ENCODE results near the gene SPSB3. TPM values are rescaled to one million over a fixed set of nuclear protein-coding genes. Genes with fewer than 3 reads are reported as not detected.

Gene SPSB3
- total and polyA plus RNA-seq, 2 of the 4 experiments (the other 2 are of a cell fraction), result 9.1 to 30.8 TPM

GRCh38 chr16:1727651-1728624, 54.4 kb downstream of the SPSB3 start:
- Histone ChIP-seq H2BK20ac (ENCODE audit: low read depth, low read length) (no peak overlapping the region), H3K9me3 (ENCODE audit: control insufficient read depth, insufficient read depth, low read length) (no peaks in the 10 kb centered on the region), H3K4ac (ENCODE audit: low read depth, low read length) (no peak overlapping the region), H2BK5ac (ENCODE audit: low read depth, low read length, poor library complexity, severe bottlenecking) (no peak overlapping the region), H3K27ac (ENCODE audit: insufficient read depth, low read length) (no peak overlapping the region), H3K27me3 (ENCODE audit: control insufficient read depth, insufficient read depth, low read length) (no peaks in the 10 kb centered on the region), H3K4me2 (ENCODE audit: low read depth, low read length) (no peak overlapping the region), H4K91ac (ENCODE audit: insufficient read depth, low read depth, low read length) (no peak overlapping the region), H4K20me1 (ENCODE audit: insufficient read depth, low read length) (peaks cover 38% of the 10 kb centered on the region), H3K56ac (ENCODE audit: extremely low read depth, insufficient read depth, low read length) (no peak overlapping the region), H3K18ac (ENCODE audit: low read depth, low read length) (no peak overlapping the region), H3K14ac (replicated peaks; ENCODE audit: low read depth, low read length) (no peak overlapping the region), H3K79me1 (ENCODE audit: low read depth in 1 of 2, low read length in 2 of 2) (peaks cover 20 to 53% of the 10 kb centered on the region in 2 experiments), H2AFZ (replicated peaks; ENCODE audit: low read length, poor library complexity) (no peak overlapping the region), H2AK9ac (replicated peaks; ENCODE audit: low read depth, low read length, poor library complexity) (no peak overlapping the region), H3K9me1 (ENCODE audit: insufficient read depth, low read length) (peaks cover 8% of the 10 kb centered on the region), H3K23ac (ENCODE audit: low read depth, low read length) (no peak overlapping the region), H3K4me3 (ENCODE audit: insufficient read depth, low read depth, low read length) (no peak overlapping the region), H2AK5ac (ENCODE audit: low read depth, low read length) (no peak overlapping the region), H3K9ac (ENCODE audit: low read depth, low read length) (no peak overlapping the region), H3K4me1 (ENCODE audit: control insufficient read depth, insufficient read depth, low read length) (peaks cover 4% of the 10 kb centered on the region), H2BK15ac (ENCODE audit: low read depth, low read length) (no peak overlapping the region), H4K8ac (ENCODE audit: low read depth in 2 of 2, low read length in 2 of 2) (no peak overlapping the region), H2BK120ac (ENCODE audit: low read depth, low read length) (no peak overlapping the region), H3K36me3 (ENCODE audit: control insufficient read depth, insufficient read depth, low read length) (peaks cover 53% of the 10 kb centered on the region), H4K5ac (ENCODE audit: low read depth, low read length) (no peak overlapping the region)
- TF ChIP-seq RAD21 (IDR thresholded peaks at IDR 0.05; ENCODE audit: low read length) (no peak), CEBPB (IDR thresholded peaks at IDR 0.05; ENCODE audit: low read depth, low read length) (no peak), POLR2A (IDR thresholded peaks at IDR 0.05; ENCODE audit: low read depth, low read length) (no peak), BHLHE40 (IDR thresholded peaks at IDR 0.05; ENCODE audit: low read depth, low read length) (no peak), CHD1 (IDR thresholded peaks at IDR 0.05; ENCODE audit: low read depth, low read length) (no peak), SMC3 (IDR thresholded peaks at IDR 0.05; ENCODE audit: low read depth, low read length) (no peak)
- dilution Hi-C loops (cut with HindIII; ENCODE audit: low sequenced_read_pairs, unreplicated experiment), result no loop called here
- intact Hi-C loops (cut with micrococcal nuclease), result no loop called here
- 96% methylated on average over 20 of the region's 37 CpGs; no CpG with 5 or more reads in 1 of the 2 experiments for WGBS, 2 experiments (ENCODE audit: extremely low coverage in 2 of 2, insufficient read length in 1 of 2)
- ChIA-PET POLR2A (ENCODE audit: unreplicated experiment) (no interaction called here), CTCF (interaction anchor here (0.7 kb wide), 1 partner anchor 12 kb away, joined by 4 read pairs; no protein-coding TSS in a partner anchor)
- in situ Hi-C loops (cut with MboI; ENCODE audit: low sequenced_read_pairs), result no loop called here
- no peak for DNase-seq
- BruUV-seq (replicated peaks), result no TSS peak
- no peak for ATAC-seq (ENCODE audit: low read depth)

Small RNA genes within 50 kb of the gene (microRNA-seq; reads per million reads assigned to microRNA genes)
- gene MIR3177 (ENCODE audit: insufficient read depth in 1 of 2, insufficient read length in 1 of 2, unreplicated experiment in 1 of 2), result 2.9 to 41.3 reads per million in 2 experiments

Small RNA genes within 50 kb of the gene (small RNA-seq; reads per million reads assigned to genes)
- gene MIR3177, result 0 to 2.8 (median 2.0) reads per million in 5 experiments

Other genes with a start within 250 kb of the SPSB3 start
- 7.0 and 7.2 TPM in 2 replicates for gene TMEM204, start 248.9 kb downstream of the SPSB3 start, total RNA-seq (2012; rRNA removed)
- gene TMEM204, start 248.9 kb downstream of the SPSB3 start, polyA plus RNA-seq (2012; rRNA removed), result 12.3 and 13.2 TPM in 2 replicates
- 20.3 and 24.2 TPM in 2 replicates for gene IFT140, start 170.5 kb downstream of the SPSB3 start, total RNA-seq (2012; rRNA removed)
- gene IFT140, start 170.5 kb downstream of the SPSB3 start, polyA plus RNA-seq (2012; rRNA removed), result 8.4 and 9.2 TPM in 2 replicates
- gene CRAMP1, start 170.2 kb downstream of the SPSB3 start, total RNA-seq (2012; rRNA removed), result 3.2 and 3.9 TPM in 2 replicates
- gene CRAMP1, start 170.2 kb downstream of the SPSB3 start, polyA plus RNA-seq (2012; rRNA removed), result 11.9 and 12.0 TPM in 2 replicates
- 40.0 and 48.0 TPM in 2 replicates for gene JPT2, start 104.3 kb downstream of the SPSB3 start, total RNA-seq (2012; rRNA removed)
- 41.5 and 57.2 TPM in 2 replicates for gene JPT2, start 104.3 kb downstream of the SPSB3 start, polyA plus RNA-seq (2012; rRNA removed)
- 15.6 and 17.0 TPM in 2 replicates for gene MAPK8IP3, start 76.4 kb downstream of the SPSB3 start, total RNA-seq (2012; rRNA removed)
- 69.1 and 73.0 TPM in 2 replicates for gene MAPK8IP3, start 76.4 kb downstream of the SPSB3 start, polyA plus RNA-seq (2012; rRNA removed)
- 12.7 and 15.3 TPM in 2 replicates for gene NME3, start 11.0 kb downstream of the SPSB3 start, total RNA-seq (2012; rRNA removed)
- gene NME3, start 11.0 kb downstream of the SPSB3 start, polyA plus RNA-seq (2012; rRNA removed), result 41.2 and 61.6 TPM in 2 replicates
- 1.3 and 1.4 TPM in 2 replicates for gene EME2, start 9.8 kb downstream of the SPSB3 start, total RNA-seq (2012; rRNA removed)
- gene EME2, start 9.8 kb downstream of the SPSB3 start, polyA plus RNA-seq (2012; rRNA removed), result 9.6 and 11.1 TPM in 2 replicates
- 68.5 and 73.3 TPM in 2 replicates for gene MRPS34, start 9.4 kb downstream of the SPSB3 start, total RNA-seq (2012; rRNA removed)
- gene MRPS34, start 9.4 kb downstream of the SPSB3 start, polyA plus RNA-seq (2012; rRNA removed), result 80.4 and 87.2 TPM in 2 replicates
- gene NUBP2, start 389 bp upstream of the SPSB3 start, total RNA-seq (2012; rRNA removed), result 51.1 and 131 TPM in 2 replicates
- gene NUBP2, start 389 bp upstream of the SPSB3 start, polyA plus RNA-seq (2012; rRNA removed), result 62.6 and 75.9 TPM in 2 replicates
- not detected in 2 replicates for gene IGFALS, start 11.1 kb upstream of the SPSB3 start, total RNA-seq (2012; rRNA removed)
- not detected in 2 replicates for gene IGFALS, start 11.1 kb upstream of the SPSB3 start, polyA plus RNA-seq (2012; rRNA removed)
- gene HAGH, start 44.3 kb upstream of the SPSB3 start, total RNA-seq (2012; rRNA removed), result 30.8 and 35.6 TPM in 2 replicates
- 52.2 and 58.6 TPM in 2 replicates for gene HAGH, start 44.3 kb upstream of the SPSB3 start, polyA plus RNA-seq (2012; rRNA removed)
- 85.8 and 85.9 TPM in 2 replicates for gene FAHD1, start 44.6 kb upstream of the SPSB3 start, total RNA-seq (2012; rRNA removed)
- 65.3 and 81.8 TPM in 2 replicates for gene FAHD1, start 44.6 kb upstream of the SPSB3 start, polyA plus RNA-seq (2012; rRNA removed)
- gene MEIOB, start 89.6 kb upstream of the SPSB3 start, total RNA-seq (2012; rRNA removed), result under 0.01 TPM in 1 of 2 replicates, not detected in the other
- 0.14 TPM in 1 of 2 replicates, not detected in the other for gene MEIOB, start 89.6 kb upstream of the SPSB3 start, polyA plus RNA-seq (2012; rRNA removed)
- gene HS3ST6, start 135.8 kb upstream of the SPSB3 start, total RNA-seq (2012; rRNA removed), result not detected in 2 replicates
- not detected in 2 replicates for gene HS3ST6, start 135.8 kb upstream of the SPSB3 start, polyA plus RNA-seq (2012; rRNA removed)
- gene MSRB1, start 160.6 kb upstream of the SPSB3 start, total RNA-seq (2012; rRNA removed), result 11.9 and 17.0 TPM in 2 replicates
- 32.3 and 35.1 TPM in 2 replicates for gene MSRB1, start 160.6 kb upstream of the SPSB3 start, polyA plus RNA-seq (2012; rRNA removed)
- gene RPL3L, start 172.1 kb upstream of the SPSB3 start, total RNA-seq (2012; rRNA removed), result not detected in 2 replicates
- not detected in 2 replicates for gene RPL3L, start 172.1 kb upstream of the SPSB3 start, polyA plus RNA-seq (2012; rRNA removed)
- gene NDUFB10, start 177.0 kb upstream of the SPSB3 start, total RNA-seq (2012; rRNA removed), result 189 and 194 TPM in 2 replicates
- 220 and 287 TPM in 2 replicates for gene NDUFB10, start 177.0 kb upstream of the SPSB3 start, polyA plus RNA-seq (2012; rRNA removed)
- gene RPS2, start 182.3 kb upstream of the SPSB3 start, total RNA-seq (2012; rRNA removed), result 2,703 and 2,852 TPM in 2 replicates
- 6,941 and 7,712 TPM in 2 replicates for gene RPS2, start 182.3 kb upstream of the SPSB3 start, polyA plus RNA-seq (2012; rRNA removed)
- not detected in 2 replicates for gene RNF151, start 184.3 kb upstream of the SPSB3 start, total RNA-seq (2012; rRNA removed)
- not detected in 2 replicates for gene RNF151, start 184.3 kb upstream of the SPSB3 start, polyA plus RNA-seq (2012; rRNA removed)
- 38.5 and 40.3 TPM in 2 replicates for gene TBL3, start 189.5 kb upstream of the SPSB3 start, total RNA-seq (2012; rRNA removed)
- 60.8 and 61.5 TPM in 2 replicates for gene TBL3, start 189.5 kb upstream of the SPSB3 start, polyA plus RNA-seq (2012; rRNA removed)
- gene NOXO1, start 198.9 kb upstream of the SPSB3 start, total RNA-seq (2012; rRNA removed), result not detected in 2 replicates
- 0.32 and 0.56 TPM in 2 replicates for gene NOXO1, start 198.9 kb upstream of the SPSB3 start, polyA plus RNA-seq (2012; rRNA removed)
- gene GFER, start 201.6 kb upstream of the SPSB3 start, total RNA-seq (2012; rRNA removed), result 6.8 and 8.6 TPM in 2 replicates
- gene GFER, start 201.6 kb upstream of the SPSB3 start, polyA plus RNA-seq (2012; rRNA removed), result 19.8 and 28.0 TPM in 2 replicates
- gene SYNGR3, start 207.4 kb upstream of the SPSB3 start, total RNA-seq (2012; rRNA removed), result 1.8 and 1.9 TPM in 2 replicates
- 5.8 and 6.6 TPM in 2 replicates for gene SYNGR3, start 207.4 kb upstream of the SPSB3 start, polyA plus RNA-seq (2012; rRNA removed)
- 3.4 and 4.4 TPM in 2 replicates for gene ZNF598, start 227.2 kb upstream of the SPSB3 start, total RNA-seq (2012; rRNA removed)
- gene ZNF598, start 227.2 kb upstream of the SPSB3 start, polyA plus RNA-seq (2012; rRNA removed), result 36.4 and 40.6 TPM in 2 replicates
- 0.18 TPM in 1 of 2 replicates, not detected in the other for gene NPW, start 237.2 kb upstream of the SPSB3 start, total RNA-seq (2012; rRNA removed)
- 2.0 and 3.7 TPM in 2 replicates for gene NPW, start 237.2 kb upstream of the SPSB3 start, polyA plus RNA-seq (2012; rRNA removed)
- gene NHERF2, start 244.3 kb upstream of the SPSB3 start, total RNA-seq (2012; rRNA removed), result 18.6 and 20.8 TPM in 2 replicates
- 77.8 and 96.6 TPM in 2 replicates for gene NHERF2, start 244.3 kb upstream of the SPSB3 start, polyA plus RNA-seq (2012; rRNA removed)

Measured in IMR-90 (cell line).